Calu3 (cell line): ENCODE results near the gene GPSM1. TPM values are rescaled to one million over a fixed set of nuclear protein-coding genes. Genes with fewer than 3 reads are reported as not detected.

Experiments used
- BruUV-seq: library from RNA; stranded (reverse); fragments of 400-500 nt; replicated peaks from 2 replicates; lab custom pipeline; 2021; lab: Mats Ljungman, UMichigan
- CTCF ChIA-PET: fragments of 300-600 bp; sonication (Branson Sonifier 250); formaldehyde crosslinking; loops from one replicate; lab custom pipeline; 2022; ENCODE audit warnings: antibody characterized with exemption; lab: Charles Lee
- DNase-seq: peaks from one replicate; pipeline ENCODE4 v3.0.0; 2022
- H3K27ac Mint-ChIP-seq: one replicate; pipeline ENCODE4 v1.8.0; 2022; ENCODE audit warnings: mixed read lengths; ENCODE audit not compliant: unreplicated experiment
- H3K27me3 Mint-ChIP-seq: one replicate; pipeline ENCODE4 v1.8.0; 2022; ENCODE audit warnings: mixed read lengths; ENCODE audit not compliant: unreplicated experiment
- H3K36me3 Mint-ChIP-seq: one replicate; pipeline ENCODE4 v1.8.0; 2022; ENCODE audit warnings: mild to moderate bottlenecking, moderate library complexity, mixed read lengths; ENCODE audit not compliant: insufficient read depth, unreplicated experiment
- H3K4me1 Mint-ChIP-seq: one replicate; pipeline ENCODE4 v1.8.0; 2022; ENCODE audit warnings: mild to moderate bottlenecking, low read depth, mixed read lengths; ENCODE audit not compliant: unreplicated experiment
- H3K4me3 Mint-ChIP-seq: one replicate; pipeline ENCODE4 v1.8.0; 2022; ENCODE audit warnings: mild to moderate bottlenecking, low read depth, moderate library complexity, mixed read lengths; ENCODE audit not compliant: unreplicated experiment
- H3K9me3 Mint-ChIP-seq: one replicate; pipeline ENCODE4 v1.8.0; 2022; ENCODE audit warnings: low read depth, mixed read lengths; ENCODE audit not compliant: unreplicated experiment
- CTCF ChIP-seq: fragments of 200-600 bp; IDR thresholded peaks from one replicate; pipeline ENCODE4 v1.8.0; 2022; ENCODE audit warnings: antibody characterized with exemption; ENCODE audit not compliant: unreplicated experiment
- intact Hi-C: fragments of 100-400 bp; cut with micrococcal nuclease; formaldehyde crosslinking; loops from one replicate; pipeline ENCODE4 v1.10.0; 2022; ENCODE audit not compliant: unreplicated experiment
- total RNA-seq: library from RNA; stranded (reverse); gene quantifications from 2 replicates; pipeline ENCODE4 v1.2.3, GENCODE V29; 2022

The GPSM1 gene
- total RNA-seq, 1 experiment from 2014 or later: 3.9 TPM

- TF ChIP-seq CTCF: no peak
- peaks cover 31% of the 10 kb centered on the region for H3K36me3 Mint-ChIP-seq
- H3K4me3 Mint-ChIP-seq: no peak overlapping the region
- intact Hi-C loops: no loop called here
- no TSS peak for BruUV-seq
- no peaks in the 10 kb centered on the region for H3K4me1 Mint-ChIP-seq
- DNase-seq: no peak
- H3K27ac Mint-ChIP-seq: no peak overlapping the region
- CTCF ChIA-PET: no interaction called here
- H3K9me3 Mint-ChIP-seq: no peaks in the 10 kb centered on the region
- H3K27me3 Mint-ChIP-seq: no peaks in the 10 kb centered on the region
Measured at GRCh38 chr9:136391737-136392537, 64.6 kb downstream of the GPSM1 start.

- no peak for TF ChIP-seq CTCF
- CTCF ChIA-PET: no interaction called here
- no peaks in the 10 kb centered on the region for H3K27me3 Mint-ChIP-seq
- no peak overlapping the region for H3K27ac Mint-ChIP-seq
- H3K9me3 Mint-ChIP-seq: no peaks in the 10 kb centered on the region
- intact Hi-C loops: no loop called here
- no peaks in the 10 kb centered on the region for H3K4me1 Mint-ChIP-seq
- BruUV-seq: no TSS peak
- no peak for DNase-seq
- peaks cover 23% of the 10 kb centered on the region for H3K36me3 Mint-ChIP-seq
- no peak overlapping the region for H3K4me3 Mint-ChIP-seq
Measured at GRCh38 chr9:136392538-136393449, 65.5 kb downstream of the GPSM1 start.

GRCh38 chr9:136393531-136393930, 66.2 kb downstream of the GPSM1 start:
- Mint-ChIP-seq H3K36me3 (peaks cover 23% of the 10 kb centered on the region), H3K4me3 (no peak overlapping the region)
- CTCF ChIA-PET: no interaction called here

More at GRCh38 chr9:136393531-136393930, 66.2 kb downstream of the GPSM1 start:
- no TSS peak for BruUV-seq
- no peaks in the 10 kb centered on the region for H3K9me3 Mint-ChIP-seq
- no peak overlapping the region for H3K27ac Mint-ChIP-seq
- no peak for TF ChIP-seq CTCF
- no peaks in the 10 kb centered on the region for H3K27me3 Mint-ChIP-seq
- intact Hi-C loops: no loop called here
- H3K4me1 Mint-ChIP-seq: no peaks in the 10 kb centered on the region
- no peak for DNase-seq
